CD4-positive, alpha-beta memory T cell (primary cell): ENCODE measurements around the gene PTPRD. TPM values are rescaled to one million over a fixed set of nuclear protein-coding genes. Genes with fewer than 3 reads are reported as not detected.

ENCODE experiments used
- CTCF ChIA-PET: fragments of 350-600 bp; sonication (Branson Sonifier 250); formaldehyde crosslinking; loops from one replicate; lab custom pipeline; 2021; ENCODE audit warnings: inconsistent platforms; ENCODE audit not compliant: partially characterized antibody; lab: Charles Lee
- POLR2A ChIA-PET: fragments of 350-600 bp; sonication (Branson Sonifier 250); formaldehyde crosslinking; loops from one replicate; lab custom pipeline; 2021; ENCODE audit not compliant: partially characterized antibody; lab: Charles Lee
- DNase-seq, 5 donors: peaks; one replicate each; pipeline versions ENCODE4 v3.0.0 to v3.0.0-alpha.2; 2020 to 2022; ENCODE audit warnings: mixed read lengths in 1 of 5
- H3K27ac ChIP-seq: one replicate; pipeline ENCODE4 v1.7.0; 2013; ENCODE audit warnings: low read depth, low read length
- H3K27me3 ChIP-seq: 2 replicates; pipeline ENCODE4 v1.7.0; 2013; ENCODE audit warnings: mild to moderate bottlenecking, low read length, moderate library complexity; ENCODE audit not compliant: insufficient read depth
- H3K36me3 ChIP-seq: 2 replicates; pipeline ENCODE4 v1.7.0; 2013; ENCODE audit warnings: mild to moderate bottlenecking, low read length, moderate library complexity; ENCODE audit not compliant: insufficient read depth
- H3K4me1 ChIP-seq: 2 replicates; pipeline ENCODE4 v1.7.0; 2013; ENCODE audit warnings: mild to moderate bottlenecking, low read length, moderate library complexity; ENCODE audit not compliant: insufficient read depth
- H3K4me3 ChIP-seq, 2 donors: one replicate each; pipeline ENCODE4 v1.7.0; 2013; ENCODE audit warnings: low read length in 2 of 2, mild to moderate bottlenecking in 1 of 2
- H3K9me3 ChIP-seq, 2 donors: one replicate each; pipeline ENCODE4 v1.7.0; 2013; ENCODE audit warnings: low read length in 2 of 2, control low read depth in 1 of 2; ENCODE audit not compliant: control insufficient read depth in 1 of 2
- H3K27ac Mint-ChIP-seq, 7 donors: one replicate each; pipeline ENCODE4 v1.8.0; 2020 to 2021; ENCODE audit warnings: mixed read lengths in 7 of 7, mild to moderate bottlenecking in 6 of 7, inconsistent platforms in 3 of 7, moderate library complexity in 3 of 7
- H3K27me3 Mint-ChIP-seq, 2 donors: one replicate each; pipeline ENCODE4 v1.8.0; 2020 to 2021; ENCODE audit warnings: mixed read lengths in 2 of 2
- H3K36me3 Mint-ChIP-seq, 2 donors: one replicate each; pipeline ENCODE4 v1.8.0; 2020 to 2021; ENCODE audit warnings: mixed read lengths in 2 of 2, inconsistent platforms in 1 of 2, mild to moderate bottlenecking in 1 of 2
- H3K4me1 Mint-ChIP-seq, 4 donors: one replicate each; pipeline ENCODE4 v1.8.0; 2020 to 2021; ENCODE audit warnings: mixed read lengths in 4 of 4, mild to moderate bottlenecking in 1 of 4
- H3K4me3 Mint-ChIP-seq, 8 donors: one replicate each; pipeline ENCODE4 v1.8.0; 2020 to 2021; ENCODE audit warnings: mixed read lengths in 8 of 8, mild to moderate bottlenecking in 7 of 8, moderate library complexity in 6 of 8, inconsistent platforms in 3 of 8
- H3K9me3 Mint-ChIP-seq, 8 donors: one replicate each; pipeline ENCODE4 v1.8.0; 2020 to 2021; ENCODE audit warnings: mixed read lengths in 8 of 8, mild to moderate bottlenecking in 5 of 8, inconsistent platforms in 3 of 8, moderate library complexity in 1 of 8
- intact Hi-C: fragments of 100-400 bp; cut with micrococcal nuclease; formaldehyde crosslinking; loops from one replicate; pipeline ENCODE4 v1.15.1; 2023
- polyA plus RNA-seq, 2 donors: library from polyadenylated mRNA; unstranded; fragments of 300-500 nt; fragmentation: Illumina TruSeq; gene quantifications; one replicate each; pipeline ENCODE4 v1.2.3, GENCODE V29; 2021
- total RNA-seq, 2 experiments: library from RNA; stranded (reverse); gene quantifications; one replicate each; pipeline ENCODE4 v1.2.3, GENCODE V29; 2021

Gene PTPRD
- total and polyA plus RNA-seq, 4 experiments from 2014 or later = not detected

- peaks cover 0 to 3% of the 10 kb centered on the region in 2 donors for H3K9me3 ChIP-seq
- Mint-ChIP-seq H3K4me1 (no peaks in the 10 kb centered on the region), H3K4me3 (no peak overlapping the region), H3K9me3 (peaks cover 0 to 19% (median 10%) of the 10 kb centered on the region in 8 donors), H3K36me3 (no peaks in the 10 kb centered on the region), H3K27me3 (no peaks in the 10 kb centered on the region), H3K27ac (no peak overlapping the region)
- no peak for DNase-seq
- H3K36me3 ChIP-seq = no peaks in the 10 kb centered on the region
- ChIA-PET CTCF (no interaction called here), POLR2A (no interaction called here)
- intact Hi-C loops = no loop called here
- no peaks in the 10 kb centered on the region for H3K27me3 ChIP-seq
- H3K4me1 ChIP-seq = no peaks in the 10 kb centered on the region
- no peak overlapping the region for H3K4me3 ChIP-seq
- no peak overlapping the region for H3K27ac ChIP-seq
Measured at GRCh38 chr9:10226996-10227395, 385.8 kb downstream of the PTPRD start.

GRCh38 chr9:10212702-10213101 lies 400.1 kb downstream of the PTPRD start:
- Mint-ChIP-seq H3K4me3 (no peak overlapping the region), H3K4me1 (no peaks in the 10 kb centered on the region), H3K36me3 (no peaks in the 10 kb centered on the region), H3K9me3 (peaks cover 0 to 10% (median 1%) of the 10 kb centered on the region in 8 donors), H3K27me3 (no peaks in the 10 kb centered on the region), H3K27ac (no peak overlapping the region)
- Histone ChIP-seq H3K4me1 (no peaks in the 10 kb centered on the region), H3K9me3 (no peaks in the 10 kb centered on the region), H3K4me3 (no peak overlapping the region), H3K36me3 (no peaks in the 10 kb centered on the region), H3K27ac (no peak overlapping the region), H3K27me3 (no peaks in the 10 kb centered on the region)
- ChIA-PET CTCF (no interaction called here), POLR2A (no interaction called here)
- intact Hi-C loops = no loop called here
- DNase-seq = no peak

GRCh38 chr9:10208691-10209069 lies 404.1 kb downstream of the PTPRD start:
- H3K27ac ChIP-seq = no peak overlapping the region
- Mint-ChIP-seq H3K4me1 (no peaks in the 10 kb centered on the region), H3K36me3 (no peaks in the 10 kb centered on the region), H3K4me3 (no peak overlapping the region), H3K27ac (no peak overlapping the region), H3K27me3 (no peaks in the 10 kb centered on the region), H3K9me3 (peaks cover 0 to 8% (median 3%) of the 10 kb centered on the region in 8 donors)
- no peaks in the 10 kb centered on the region for H3K27me3 ChIP-seq
- H3K4me1 ChIP-seq = no peaks in the 10 kb centered on the region
- ChIA-PET CTCF (no interaction called here), POLR2A (no interaction called here)
- no peaks in the 10 kb centered on the region for H3K9me3 ChIP-seq
- DNase-seq = no peak
- no peaks in the 10 kb centered on the region for H3K36me3 ChIP-seq
- H3K4me3 ChIP-seq = no peak overlapping the region
- intact Hi-C loops = no loop called here

- no peaks in the 10 kb centered on the region for H3K4me1 Mint-ChIP-seq
- Histone ChIP-seq H3K36me3 (no peaks in the 10 kb centered on the region), H3K4me1 (no peaks in the 10 kb centered on the region), H3K9me3 (no peaks in the 10 kb centered on the region), H3K27ac (no peak overlapping the region), H3K27me3 (no peaks in the 10 kb centered on the region), H3K4me3 (no peak overlapping the region)
- peaks cover 0 to 8% (median 2%) of the 10 kb centered on the region in 8 donors for H3K9me3 Mint-ChIP-seq
- no peak overlapping the region for H3K4me3 Mint-ChIP-seq
- H3K36me3 Mint-ChIP-seq = no peaks in the 10 kb centered on the region
- ChIA-PET POLR2A (no interaction called here), CTCF (no interaction called here)
- DNase-seq = no peak
- H3K27me3 Mint-ChIP-seq = no peaks in the 10 kb centered on the region
- intact Hi-C loops = no loop called here
- H3K27ac Mint-ChIP-seq = no peak overlapping the region
Measured at GRCh38 chr9:10204276-10204675, 408.5 kb downstream of the PTPRD start.

GRCh38 chr9:10173561-10173960 lies 439.2 kb downstream of the PTPRD start:
- Histone ChIP-seq H3K27me3 (no peaks in the 10 kb centered on the region), H3K27ac (no peak overlapping the region), H3K4me1 (no peaks in the 10 kb centered on the region), H3K36me3 (no peaks in the 10 kb centered on the region), H3K4me3 (no peak overlapping the region), H3K9me3 (no peaks in the 10 kb centered on the region)
- H3K27ac Mint-ChIP-seq = no peak overlapping the region
- H3K9me3 Mint-ChIP-seq = peaks cover 0 to 17% (median 4%) of the 10 kb centered on the region in 8 donors
- no peak overlapping the region for H3K4me3 Mint-ChIP-seq
- no peaks in the 10 kb centered on the region for H3K27me3 Mint-ChIP-seq
- no peaks in the 10 kb centered on the region for H3K4me1 Mint-ChIP-seq
- intact Hi-C loops = no loop called here
- no peak for DNase-seq
- no peaks in the 10 kb centered on the region for H3K36me3 Mint-ChIP-seq
- ChIA-PET CTCF (no interaction called here), POLR2A (no interaction called here)

- Mint-ChIP-seq H3K27me3 (no peaks in the 10 kb centered on the region), H3K4me1 (no peaks in the 10 kb centered on the region), H3K36me3 (no peaks in the 10 kb centered on the region), H3K4me3 (no peak overlapping the region), H3K9me3 (peaks cover 0 to 19% (median 4%) of the 10 kb centered on the region in 8 donors), H3K27ac (no peak overlapping the region)
- DNase-seq = no peak
- ChIA-PET POLR2A (no interaction called here), CTCF (no interaction called here)
- H3K36me3 ChIP-seq = no peaks in the 10 kb centered on the region
- no peak overlapping the region for H3K27ac ChIP-seq
- no peak overlapping the region for H3K4me3 ChIP-seq
- intact Hi-C loops = no loop called here
- H3K4me1 ChIP-seq = no peaks in the 10 kb centered on the region
- H3K9me3 ChIP-seq = no peaks in the 10 kb centered on the region
- H3K27me3 ChIP-seq = no peaks in the 10 kb centered on the region
Measured at GRCh38 chr9:10172476-10172875, 440.3 kb downstream of the PTPRD start.

- no peaks in the 10 kb centered on the region for H3K9me3 ChIP-seq
- no peak overlapping the region for H3K4me3 ChIP-seq
- no peak overlapping the region for H3K27ac Mint-ChIP-seq
- no peaks in the 10 kb centered on the region for H3K36me3 ChIP-seq
- intact Hi-C loops = no loop called here
- no peaks in the 10 kb centered on the region for H3K27me3 Mint-ChIP-seq
- H3K4me1 Mint-ChIP-seq = no peaks in the 10 kb centered on the region
- H3K27ac ChIP-seq = no peak overlapping the region
- no peaks in the 10 kb centered on the region for H3K27me3 ChIP-seq
- no peak overlapping the region for H3K4me3 Mint-ChIP-seq
- no peak for DNase-seq
- ChIA-PET POLR2A (no interaction called here), CTCF (no interaction called here)
- H3K4me1 ChIP-seq = no peaks in the 10 kb centered on the region
- peaks cover 0 to 12% (median 3%) of the 10 kb centered on the region in 8 donors for H3K9me3 Mint-ChIP-seq
- H3K36me3 Mint-ChIP-seq = no peaks in the 10 kb centered on the region
Measured at GRCh38 chr9:10168241-10168640, 444.6 kb downstream of the PTPRD start.

- Mint-ChIP-seq H3K4me1 (no peaks in the 10 kb centered on the region), H3K27me3 (no peaks in the 10 kb centered on the region), H3K36me3 (no peaks in the 10 kb centered on the region), H3K9me3 (peaks cover 2 to 6% (median 3%) of the 10 kb centered on the region in 8 donors), H3K27ac (no peak overlapping the region), H3K4me3 (no peak overlapping the region)
- ChIA-PET POLR2A (no interaction called here), CTCF (no interaction called here)
- no peaks in the 10 kb centered on the region for H3K36me3 ChIP-seq
- no peak overlapping the region for H3K4me3 ChIP-seq
- H3K27ac ChIP-seq = no peak overlapping the region
- intact Hi-C loops = no loop called here
- H3K4me1 ChIP-seq = no peaks in the 10 kb centered on the region
- DNase-seq = no peak
- H3K27me3 ChIP-seq = no peaks in the 10 kb centered on the region
- H3K9me3 ChIP-seq = no peaks in the 10 kb centered on the region
Measured at GRCh38 chr9:10148796-10149195, 464.0 kb downstream of the PTPRD start.
